ENCODE results near the gene GRIK4.

GRIK4 gene

GRCh38 chr11:120714438-120714837 is 202.9 kb downstream of the GRIK4 start:
- no peak for DNase-seq

GRCh38 chr11:120715239-120715638 is 203.7 kb downstream of the GRIK4 start:
- no peak for DNase-seq

GRCh38 chr11:120717042-120717441 is 205.5 kb downstream of the GRIK4 start:
- no peak for DNase-seq

GRCh38 chr11:120717623-120718022 is 206.1 kb downstream of the GRIK4 start:
- DNase-seq = no peak

GRCh38 chr11:120718171-120718570 is 206.6 kb downstream of the GRIK4 start:
- DNase-seq = no peak

- no peak for DNase-seq
These were observed 207.8 kb downstream of the GRIK4 start for GRCh38 chr11:120719348-120719747.

GRCh38 chr11:120720760-120721159 is 209.2 kb downstream of the GRIK4 start:
- DNase-seq = no peak

GRCh38 chr11:120722524-120722923 is 211.0 kb downstream of the GRIK4 start:
- no peak for DNase-seq

GRCh38 chr11:120723751-120724150 is 212.2 kb downstream of the GRIK4 start:
- DNase-seq = no peak

GRCh38 chr11:120727752-120728151 is 216.2 kb downstream of the GRIK4 start:
- no peak for DNase-seq

- DNase-seq = no peak
These were observed 223.5 kb downstream of the GRIK4 start for GRCh38 chr11:120735035-120735434.

GRCh38 chr11:120738516-120739046 is 227.0 kb downstream of the GRIK4 start:
- no peak for DNase-seq

GRCh38 chr11:120739780-120740179 is 228.2 kb downstream of the GRIK4 start:
- no peak for DNase-seq

- no peak for DNase-seq
These were observed 228.8 kb downstream of the GRIK4 start for GRCh38 chr11:120740380-120740779.

GRCh38 chr11:120744016-120744994 is 232.8 kb downstream of the GRIK4 start:
- DNase-seq = no peak

GRCh38 chr11:120746376-120746775 is 234.8 kb downstream of the GRIK4 start:
- no peak for DNase-seq

GRCh38 chr11:120746836-120747609 is 235.5 kb downstream of the GRIK4 start:
- no peak for DNase-seq

GRCh38 chr11:120747850-120748814 is 236.6 kb downstream of the GRIK4 start:
- no peak for DNase-seq

- DNase-seq = no peak
These were observed 237.8 kb downstream of the GRIK4 start for GRCh38 chr11:120749395-120749794.

GRCh38 chr11:120750647-120751549 is 239.3 kb downstream of the GRIK4 start:
- no peak for DNase-seq

GRCh38 chr11:120751550-120751949 is 240.0 kb downstream of the GRIK4 start:
- DNase-seq = no peak

Data from SW 1271 (cell line).